Adrenal gland (tissue), 5 donors: ENCODE results near the gene GSTA1.

Experiments
- CTCF ChIP-seq, 6 experiments: fragments of 450-650 bp in 4 of 6; fragments of 200-600 bp in 2 of 6; sonication (generic) in 1 of 6; IDR thresholded peaks; 1 replicate in 5 of 6; 2 replicates in 1 of 6; pipeline versions ENCODE4 v1.5.1 to v1.8.0; 2016 to 2021; ENCODE audit warnings: antibody characterized with exemption in 6 of 6, mild to moderate bottlenecking in 2 of 6, moderate library complexity in 1 of 6
- POLR2A ChIP-seq, 2 donors: fragments of 450-650 bp; IDR thresholded peaks; one replicate each; pipeline ENCODE4 v1.6.1; 2017; ENCODE audit warnings: antibody characterized with exemption in 2 of 2, mild to moderate bottlenecking in 2 of 2, moderate library complexity in 1 of 2
- donor health status: DM: no; HTN: no; CAD: no.

- TF ChIP-seq CTCF (IDR thresholded peaks at IDR 0.05) (no peak), POLR2A (IDR thresholded peaks at IDR 0.05) (no peak)
Observed at GRCh38 chr6:52840763-52841585, 37.4 kb upstream of the GSTA1 start, which contains the start of gene GSTA5.
